Measurements from ENCODE around the gene ATP5F1E.
A peak's percentile ranks its signal among the peaks of the same experiment; 100 is the strongest.

ATP5F1E gene

GRCh38 chr20:59035381-59035780, 3.2 kb upstream of the ATP5F1E start:
- H3K36me3 ChIP-seq (ENCODE audit: insufficient read depth, low read length): peaks cover 53% of the 10 kb centered on the region; the same call in 1 of the 2 replicates
- H3K4me1 ChIP-seq (ENCODE audit: insufficient read depth, low read length, poor library complexity, severe bottlenecking): peaks cover 43% of the 10 kb centered on the region
- H3K4me3 ChIP-seq (ENCODE audit: low read length, poor library complexity, severe bottlenecking): no peak overlapping the region
- no peaks in the 10 kb centered on the region for H3K27me3 ChIP-seq (ENCODE audit: insufficient read depth, low read length, poor library complexity, severe bottlenecking)
- no peaks in the 10 kb centered on the region for H3K9me3 ChIP-seq (ENCODE audit: insufficient read depth, low read depth, low read length)
- H3K4me2 ChIP-seq (ENCODE audit: low read depth, low read length, poor library complexity, severe bottlenecking): no peak overlapping the region
- H4K20me1 ChIP-seq (ENCODE audit: insufficient read depth, low read length, poor library complexity, severe bottlenecking): peaks cover 65% of the 10 kb centered on the region
- no peak overlapping the region for H3K9ac ChIP-seq (ENCODE audit: low read depth, low read length, poor library complexity, severe bottlenecking)
- H3K9me2 ChIP-seq (replicated peaks; ENCODE audit: low read depth, low read length): no peaks in the 10 kb centered on the region
- TF ChIP-seq CTCF (conservative IDR thresholded peaks at IDR 0.05; ENCODE audit: low read length) (no peak), EZH2phosphoT487 (IDR thresholded peaks at IDR 0.05; ENCODE audit: borderline replicate concordance) (no peak)
- H3K79me2 ChIP-seq (ENCODE audit: insufficient read depth, low read length): peaks cover 77% of the 10 kb centered on the region
- H3F3A ChIP-seq (ENCODE audit: low read depth): no peaks in the 10 kb centered on the region; the same call in 1 of the 2 replicates
- H2AFZ ChIP-seq (ENCODE audit: low read length): no peak overlapping the region

DNA sequence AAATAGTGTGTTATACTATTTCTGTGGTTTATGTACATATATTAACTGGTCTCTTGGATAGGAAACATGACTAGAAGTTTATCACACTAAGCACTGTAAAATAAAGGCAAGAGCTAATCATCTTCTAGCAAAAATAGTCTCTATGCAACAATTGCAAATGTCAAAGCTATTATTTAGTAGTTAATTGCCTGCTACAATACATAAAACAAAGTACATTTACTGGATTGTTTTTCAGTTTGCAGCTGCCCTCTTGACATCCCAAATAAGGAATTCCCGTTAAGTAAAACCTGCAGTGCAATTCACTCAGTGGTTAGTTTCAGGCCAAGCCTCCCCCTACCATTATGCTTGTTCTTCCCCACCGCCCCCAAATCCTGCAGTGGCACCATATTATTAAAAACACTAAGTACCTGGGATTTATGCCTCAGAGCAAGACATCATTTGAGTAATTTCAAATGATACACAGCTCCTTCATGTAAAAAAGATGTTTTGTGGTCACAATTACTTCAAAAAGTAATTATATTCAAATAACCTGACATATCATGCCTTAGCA, 1.6 kb upstream of the ATP5F1E start:
- Histone ChIP-seq H3K4me1 (ENCODE audit: insufficient read depth, low read length, poor library complexity, severe bottlenecking) (peaks cover 28% of the 10 kb centered on the region), H3K4me2 (ENCODE audit: low read depth, low read length, poor library complexity, severe bottlenecking) (no peak overlapping the region), H3K27me3 (ENCODE audit: insufficient read depth, low read length, poor library complexity, severe bottlenecking) (no peaks in the 10 kb centered on the region), H3K9me3 (ENCODE audit: insufficient read depth, low read depth, low read length) (no peaks in the 10 kb centered on the region), H3K79me2 (ENCODE audit: insufficient read depth, low read length) (peaks cover 77% of the 10 kb centered on the region), H4K20me1 (ENCODE audit: insufficient read depth, low read length, poor library complexity, severe bottlenecking) (peaks cover 63% of the 10 kb centered on the region), H3F3A (ENCODE audit: low read depth) (no peaks in the 10 kb centered on the region; the same call in 1 of the 2 replicates), H2AFZ (ENCODE audit: low read length) (no peak overlapping the region), H3K4me3 (ENCODE audit: low read length, poor library complexity, severe bottlenecking) (no peak overlapping the region), H3K9ac (ENCODE audit: low read depth, low read length, poor library complexity, severe bottlenecking) (no peak overlapping the region), H3K36me3 (ENCODE audit: insufficient read depth, low read length) (peaks cover 70% of the 10 kb centered on the region; the same call in 1 of the 2 replicates), H3K9me2 (replicated peaks; ENCODE audit: low read depth, low read length) (no peaks in the 10 kb centered on the region)
- TF ChIP-seq CTCF (conservative IDR thresholded peaks at IDR 0.05; ENCODE audit: low read length): no peak
- TF ChIP-seq EZH2phosphoT487 (IDR thresholded peaks at IDR 0.05; ENCODE audit: borderline replicate concordance): no peak

DNA sequence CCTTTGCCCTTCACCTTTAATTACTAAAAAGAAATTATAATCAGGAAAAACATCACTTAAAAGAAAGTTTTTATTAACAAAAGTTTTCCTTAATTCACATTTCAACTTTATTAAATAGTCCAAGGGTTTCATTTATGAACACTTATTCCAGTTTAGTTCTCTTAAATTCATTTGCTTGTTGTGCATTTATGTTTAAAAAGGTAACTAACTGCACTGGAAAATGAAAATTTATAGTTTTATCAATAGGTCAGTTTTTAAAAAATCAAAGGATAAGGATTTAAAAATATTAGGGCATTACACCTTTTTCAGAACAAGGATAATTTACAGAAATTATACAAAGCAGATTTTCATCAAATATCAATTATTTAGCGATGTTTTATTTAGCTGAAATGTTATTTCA, 958 bp upstream of the ATP5F1E start:
- Histone ChIP-seq H3K79me2 (ENCODE audit: insufficient read depth, low read length) (peaks cover 76% of the 10 kb centered on the region), H3K9ac (ENCODE audit: low read depth, low read length, poor library complexity, severe bottlenecking) (peak overlapping the region; percentile 63), H3F3A (ENCODE audit: low read depth) (no peaks in the 10 kb centered on the region; the same call in 1 of the 2 replicates), H3K4me2 (ENCODE audit: low read depth, low read length, poor library complexity, severe bottlenecking) (peak overlapping the region; percentile 62), H3K9me3 (ENCODE audit: insufficient read depth, low read depth, low read length) (no peaks in the 10 kb centered on the region), H3K36me3 (ENCODE audit: insufficient read depth, low read length) (peaks cover 72% of the 10 kb centered on the region), H3K27me3 (ENCODE audit: insufficient read depth, low read length, poor library complexity, severe bottlenecking) (no peaks in the 10 kb centered on the region), H3K9me2 (replicated peaks; ENCODE audit: low read depth, low read length) (no peaks in the 10 kb centered on the region), H3K4me1 (ENCODE audit: insufficient read depth, low read length, poor library complexity, severe bottlenecking) (peaks cover 29% of the 10 kb centered on the region), H2AFZ (ENCODE audit: low read length) (no peak overlapping the region), H4K20me1 (ENCODE audit: insufficient read depth, low read length, poor library complexity, severe bottlenecking) (peaks cover 64% of the 10 kb centered on the region), H3K4me3 (ENCODE audit: low read length, poor library complexity, severe bottlenecking) (peak overlapping the region; percentile 69)
- TF ChIP-seq CTCF (conservative IDR thresholded peaks at IDR 0.05; ENCODE audit: low read length) (no peak), EZH2phosphoT487 (IDR thresholded peaks at IDR 0.05; ENCODE audit: borderline replicate concordance) (no peak)
